Fibroblast of the conjunctiva (primary cell): ENCODE data around the gene ADGRA3.

Experiments
- DNase-seq: peaks from one replicate; pipeline ENCODE4 v3.0.0-alpha.2; 2010; ENCODE audit warnings: low read depth

Gene ADGRA3, protein sequence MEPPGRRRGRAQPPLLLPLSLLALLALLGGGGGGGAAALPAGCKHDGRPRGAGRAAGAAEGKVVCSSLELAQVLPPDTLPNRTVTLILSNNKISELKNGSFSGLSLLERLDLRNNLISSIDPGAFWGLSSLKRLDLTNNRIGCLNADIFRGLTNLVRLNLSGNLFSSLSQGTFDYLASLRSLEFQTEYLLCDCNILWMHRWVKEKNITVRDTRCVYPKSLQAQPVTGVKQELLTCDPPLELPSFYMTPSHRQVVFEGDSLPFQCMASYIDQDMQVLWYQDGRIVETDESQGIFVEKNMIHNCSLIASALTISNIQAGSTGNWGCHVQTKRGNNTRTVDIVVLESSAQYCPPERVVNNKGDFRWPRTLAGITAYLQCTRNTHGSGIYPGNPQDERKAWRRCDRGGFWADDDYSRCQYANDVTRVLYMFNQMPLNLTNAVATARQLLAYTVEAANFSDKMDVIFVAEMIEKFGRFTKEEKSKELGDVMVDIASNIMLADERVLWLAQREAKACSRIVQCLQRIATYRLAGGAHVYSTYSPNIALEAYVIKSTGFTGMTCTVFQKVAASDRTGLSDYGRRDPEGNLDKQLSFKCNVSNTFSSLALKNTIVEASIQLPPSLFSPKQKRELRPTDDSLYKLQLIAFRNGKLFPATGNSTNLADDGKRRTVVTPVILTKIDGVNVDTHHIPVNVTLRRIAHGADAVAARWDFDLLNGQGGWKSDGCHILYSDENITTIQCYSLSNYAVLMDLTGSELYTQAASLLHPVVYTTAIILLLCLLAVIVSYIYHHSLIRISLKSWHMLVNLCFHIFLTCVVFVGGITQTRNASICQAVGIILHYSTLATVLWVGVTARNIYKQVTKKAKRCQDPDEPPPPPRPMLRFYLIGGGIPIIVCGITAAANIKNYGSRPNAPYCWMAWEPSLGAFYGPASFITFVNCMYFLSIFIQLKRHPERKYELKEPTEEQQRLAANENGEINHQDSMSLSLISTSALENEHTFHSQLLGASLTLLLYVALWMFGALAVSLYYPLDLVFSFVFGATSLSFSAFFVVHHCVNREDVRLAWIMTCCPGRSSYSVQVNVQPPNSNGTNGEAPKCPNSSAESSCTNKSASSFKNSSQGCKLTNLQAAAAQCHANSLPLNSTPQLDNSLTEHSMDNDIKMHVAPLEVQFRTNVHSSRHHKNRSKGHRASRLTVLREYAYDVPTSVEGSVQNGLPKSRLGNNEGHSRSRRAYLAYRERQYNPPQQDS (N-terminal part only)

DNA sequence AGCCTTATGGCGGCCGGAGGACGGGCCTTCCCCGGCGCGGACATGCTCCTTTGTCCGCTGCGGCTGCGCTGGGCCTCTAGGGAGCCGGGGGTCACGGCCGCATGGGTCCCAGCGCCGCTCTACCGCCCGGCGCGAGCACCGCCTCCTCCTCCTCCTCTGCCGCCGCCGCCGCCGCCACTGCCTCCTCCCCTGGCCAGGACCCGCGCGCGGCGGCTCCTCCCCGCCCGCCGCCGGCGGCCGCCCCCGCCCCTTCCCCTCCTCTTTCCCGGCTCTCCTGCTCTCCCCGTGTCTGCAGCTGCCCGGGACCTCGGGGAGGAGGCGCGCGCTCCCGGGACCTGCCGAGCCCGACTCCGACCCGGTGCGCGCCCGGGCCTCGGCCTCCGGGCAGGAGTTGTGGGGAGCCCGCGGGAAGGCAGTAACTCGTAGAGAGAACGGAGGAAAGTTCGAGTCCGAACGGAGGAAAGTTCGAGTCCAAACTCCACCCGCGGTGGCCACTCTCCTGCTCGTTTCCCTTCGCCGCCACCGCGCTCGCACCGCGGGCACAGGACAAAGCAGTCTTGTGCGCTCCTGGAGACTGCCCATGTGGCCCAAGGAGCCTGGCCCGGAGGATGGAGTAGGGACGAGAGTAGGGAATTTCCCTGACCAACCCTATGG is at the start of gene ADGRA3:
ADGRA3 (minus strand) TSS at position 179 of the 654 bp plus-strand sequence. CDS start 282 bp downstream, outside the sequence.
- peak; percentile 29 for DNase-seq

DNA sequence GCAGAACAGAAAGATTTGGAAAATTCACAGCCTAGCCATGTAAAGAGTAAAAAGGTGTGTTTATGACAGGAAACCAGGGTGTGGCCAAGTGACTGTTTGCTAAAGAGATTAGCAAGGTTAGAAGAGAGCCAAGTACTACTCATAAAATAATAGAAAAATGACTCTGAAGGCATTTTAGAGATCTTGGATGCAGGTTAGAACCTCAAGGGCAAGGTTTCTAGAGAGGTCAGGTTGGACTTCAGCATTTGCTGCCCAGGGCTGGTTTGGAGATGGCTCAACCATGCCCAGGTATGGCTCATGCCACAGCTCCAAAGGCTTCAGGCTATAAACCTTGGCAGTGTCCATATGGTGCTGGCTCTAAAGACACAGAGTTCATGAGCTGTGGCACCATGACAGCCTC is 40.6 kb upstream of the ADGRA3 start:
- no peak for DNase-seq

DNA sequence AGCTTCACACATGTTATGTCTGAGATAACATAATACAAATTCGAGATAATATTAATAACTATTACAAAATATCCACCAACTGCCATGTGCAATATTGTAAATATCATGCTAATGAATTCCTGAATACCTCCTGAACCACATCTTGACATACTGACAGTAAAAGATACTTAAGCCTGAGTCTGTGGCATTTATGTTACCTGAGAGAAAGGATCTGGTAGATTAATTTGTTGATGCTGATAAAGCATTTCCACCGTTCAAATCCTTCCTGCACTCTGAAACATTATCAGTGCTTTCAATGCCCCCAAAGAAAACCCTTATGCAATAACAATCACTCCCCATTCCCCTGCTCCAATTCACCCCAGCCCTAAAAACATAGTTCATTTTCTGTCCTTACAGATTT is 38.8 kb upstream of the ADGRA3 start:
- DNase-seq = no peak

DNA sequence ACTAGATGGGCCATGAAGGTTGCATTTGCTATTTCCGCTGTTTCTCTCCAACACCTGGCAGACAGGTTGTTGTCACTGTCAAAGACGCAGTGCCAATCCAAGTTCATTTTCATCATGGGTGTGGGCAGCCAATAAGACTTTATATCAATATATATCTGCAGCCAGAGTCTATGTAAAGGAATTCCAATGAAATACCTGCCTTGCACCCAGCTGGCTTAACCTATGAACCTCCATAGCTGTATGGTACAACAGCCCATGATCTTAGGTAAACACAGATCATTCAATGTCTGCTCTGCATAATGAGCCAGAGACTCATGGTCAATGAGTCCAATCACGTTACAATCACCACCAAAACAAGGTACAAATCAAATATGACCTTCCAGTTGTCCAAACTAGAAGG is 37.7 kb upstream of the ADGRA3 start:
- no peak for DNase-seq

DNA sequence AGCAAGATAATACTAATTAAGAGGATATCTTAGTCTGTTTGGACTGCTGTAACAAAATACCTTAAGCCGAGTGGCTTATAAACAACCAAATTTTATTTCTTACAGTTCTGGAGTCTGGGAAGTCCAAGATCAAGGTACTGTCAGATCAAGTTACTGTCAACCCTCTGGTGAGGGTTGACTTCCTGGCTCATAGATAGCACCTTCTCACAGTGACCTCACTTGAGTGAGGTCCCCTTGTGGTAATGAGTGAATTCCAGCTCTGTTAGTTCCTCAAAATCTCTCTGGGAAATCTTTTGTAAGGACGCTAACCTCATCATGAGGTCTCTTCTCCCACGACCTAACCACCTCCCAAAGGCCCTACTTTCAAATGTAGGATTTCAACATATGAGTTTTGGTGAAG is 36.9 kb upstream of the ADGRA3 start:
- no peak for DNase-seq

DNA sequence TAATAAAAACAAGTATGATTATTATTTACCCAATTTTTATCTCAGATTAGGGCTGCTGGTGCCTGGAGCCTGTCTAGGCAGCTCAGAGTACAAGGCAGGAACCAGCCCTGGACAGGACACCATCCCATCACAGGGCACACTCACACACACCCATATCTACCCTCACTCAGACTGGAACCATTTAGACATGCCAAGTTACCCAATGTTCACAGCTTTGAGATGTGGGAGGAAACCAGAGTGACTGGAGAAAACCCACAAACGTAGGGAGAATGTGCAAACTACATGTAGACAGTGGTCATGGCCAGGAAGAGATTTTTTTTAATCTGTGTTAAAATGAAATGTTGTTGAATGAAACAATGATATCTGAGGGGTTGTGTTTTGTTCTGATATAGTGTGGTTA is 35.7 kb upstream of the ADGRA3 start:
- no peak for DNase-seq

DNA sequence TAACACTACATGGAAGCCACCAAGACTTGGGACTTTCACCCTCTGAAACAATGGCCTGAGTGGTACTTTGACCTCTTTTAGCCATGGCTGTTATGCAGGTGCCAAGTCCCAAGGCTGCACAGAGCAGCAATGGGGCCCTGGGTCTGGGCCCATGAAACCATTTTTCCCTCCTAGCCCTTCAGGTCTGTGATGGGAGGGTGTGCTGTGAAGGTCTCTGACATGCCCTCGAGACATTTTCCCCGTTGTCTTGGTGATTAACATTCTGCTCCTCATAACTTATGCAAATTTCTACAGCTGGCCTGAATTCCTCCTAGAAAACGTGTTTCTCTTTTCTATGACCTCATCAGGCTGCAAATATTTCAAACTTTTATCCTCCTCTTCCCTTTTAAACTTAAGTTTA is 30.4 kb upstream of the ADGRA3 start:
- DNase-seq = no peak

DNA sequence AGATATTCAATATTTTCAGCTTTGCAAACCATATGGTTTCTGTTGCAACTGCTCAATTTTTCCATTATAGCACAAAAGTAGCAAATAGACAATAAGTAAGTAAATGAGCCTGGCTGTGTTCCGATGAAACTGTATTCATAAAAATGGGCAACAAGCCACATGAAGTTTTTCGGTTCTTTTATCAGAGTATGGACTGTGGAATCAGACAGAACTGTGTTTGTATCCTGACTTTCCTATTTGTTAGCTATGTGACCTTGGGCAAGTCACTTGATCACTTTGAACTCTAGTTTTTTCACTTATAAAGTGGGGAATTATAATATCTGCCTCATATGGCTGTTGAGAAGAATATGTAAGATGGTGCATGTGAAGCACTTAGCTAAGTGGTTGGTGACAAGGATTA is 23.4 kb upstream of the ADGRA3 start:
- no peak for DNase-seq

DNA sequence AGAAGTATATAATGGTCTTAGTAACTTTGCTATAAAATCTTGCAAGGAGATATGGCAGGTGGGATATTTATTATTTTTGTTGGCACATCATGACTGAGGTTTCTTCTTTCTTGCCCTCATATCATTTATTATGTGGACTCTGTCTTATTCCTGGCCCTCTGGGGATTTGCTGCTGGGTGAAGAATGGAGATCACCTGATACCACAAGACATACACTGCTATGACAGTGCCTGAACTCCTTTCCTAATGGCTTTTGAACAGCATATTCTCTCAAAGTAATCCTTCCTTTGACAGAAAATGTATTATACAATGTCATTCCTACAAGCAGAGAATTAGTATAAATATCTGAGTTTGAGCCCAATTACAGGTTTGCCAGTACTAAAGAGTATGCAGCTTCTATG is 22.0 kb upstream of the ADGRA3 start:
- DNase-seq = no peak

DNA sequence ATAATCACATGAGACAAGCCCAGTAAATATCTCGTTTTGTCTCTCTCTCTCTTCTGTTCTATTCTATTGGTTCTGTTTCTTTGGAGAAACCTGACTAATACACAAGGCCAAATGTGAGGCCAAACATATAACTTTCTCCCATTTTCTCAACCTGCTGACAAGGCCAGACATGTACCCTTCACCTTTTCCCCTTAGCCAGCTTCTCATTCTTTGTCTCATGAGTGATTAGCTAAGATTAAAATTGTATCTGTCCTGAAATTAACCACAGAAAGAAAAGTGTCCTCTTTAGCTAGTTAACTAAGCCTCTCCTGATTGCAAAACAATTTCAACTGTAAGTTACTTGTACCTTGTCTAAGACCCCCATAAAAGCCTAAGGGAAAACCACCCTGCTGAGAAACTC is 18.5 kb upstream of the ADGRA3 start:
- DNase-seq = no peak

DNA sequence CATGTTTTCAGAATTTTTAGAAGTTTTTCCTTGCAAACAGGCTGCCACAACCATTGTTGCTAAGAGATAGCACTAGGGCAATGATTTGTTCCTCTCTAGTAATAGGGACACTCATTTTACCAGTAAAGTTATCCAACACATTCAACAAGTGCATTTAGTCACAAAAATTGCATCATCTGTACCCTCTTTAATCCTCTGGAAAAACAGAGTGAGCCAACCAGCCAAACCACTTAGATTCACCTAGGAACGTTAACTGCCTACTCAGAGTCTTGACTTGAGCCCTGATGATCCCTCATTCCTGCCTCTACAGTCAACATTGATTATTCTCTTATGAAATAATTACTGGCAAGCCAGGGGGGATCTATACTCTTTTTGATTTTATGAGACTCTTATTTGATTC is 17.0 kb upstream of the ADGRA3 start:
- no peak for DNase-seq

DNA sequence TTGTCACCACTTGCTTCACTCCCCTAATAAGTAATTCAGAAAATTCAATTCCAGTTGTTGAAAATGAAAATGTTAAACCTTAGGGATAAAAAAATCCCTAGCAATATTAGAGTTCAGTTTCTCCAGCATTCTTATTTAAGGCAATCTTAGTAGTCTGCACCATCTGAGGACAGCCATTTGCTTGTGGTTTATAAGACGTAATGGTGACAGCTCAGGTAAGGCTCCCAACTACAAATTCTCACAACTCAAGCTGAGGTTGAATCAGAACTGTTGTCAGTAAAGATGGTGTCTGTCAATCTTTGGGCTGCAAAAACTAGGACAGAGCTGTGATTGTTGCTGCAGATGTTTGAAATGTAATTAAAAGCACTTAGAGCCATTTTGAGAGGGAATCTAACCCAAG is 16.3 kb upstream of the ADGRA3 start:
- no peak for DNase-seq

DNA sequence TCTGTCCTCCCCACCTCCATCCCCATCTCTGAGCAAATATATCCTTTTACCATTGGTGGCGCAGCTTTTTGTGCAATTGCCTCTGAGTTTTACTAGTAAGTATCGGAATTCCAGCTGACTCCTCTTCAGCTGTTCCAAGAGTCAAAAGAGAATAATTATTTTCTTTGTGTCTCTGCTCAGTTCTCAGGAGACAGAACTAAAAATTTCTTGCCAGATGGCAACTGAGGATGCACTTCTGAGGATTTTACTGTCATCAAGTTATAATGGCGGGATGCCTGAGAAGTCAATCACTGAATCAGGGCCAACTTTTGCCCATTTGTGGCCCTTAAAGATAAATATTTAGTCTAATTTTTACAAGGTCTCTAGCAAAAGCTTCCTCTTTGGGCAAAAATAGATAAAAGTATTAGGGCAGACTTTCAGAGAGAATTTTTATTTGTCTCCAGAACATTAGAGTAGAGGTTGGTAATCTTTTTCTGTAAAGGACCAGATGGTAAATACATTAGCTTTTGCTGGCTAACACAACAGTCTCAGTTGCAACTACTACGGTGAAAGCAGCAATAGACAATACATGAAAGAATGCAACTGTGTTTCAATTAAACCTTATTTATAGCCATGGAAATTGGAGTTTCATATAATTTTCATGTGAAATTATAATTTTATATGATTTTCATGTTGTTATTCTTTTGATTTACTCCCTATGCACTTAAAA is 15.6 kb upstream of the ADGRA3 start:
- DNase-seq = no peak

DNA sequence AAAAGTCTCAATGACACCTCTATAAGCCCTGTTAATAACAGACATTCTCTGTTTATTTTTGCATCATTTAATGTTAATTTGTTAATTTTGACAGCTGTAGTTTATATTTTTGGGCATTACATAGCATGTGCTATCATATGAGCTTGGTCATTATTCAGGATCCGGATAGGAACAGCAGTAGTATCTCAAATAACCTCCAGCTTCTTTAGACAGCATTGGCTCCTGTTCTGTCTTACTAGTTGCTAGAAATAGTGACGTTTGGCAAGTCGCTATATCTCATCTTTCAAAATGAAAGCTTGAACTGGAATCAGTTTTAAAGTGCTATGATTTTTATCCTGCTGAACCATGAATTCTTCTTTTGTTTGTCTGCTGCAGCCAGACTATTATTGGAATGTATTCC is 9.0 kb upstream of the ADGRA3 start:
- no peak for DNase-seq

DNA sequence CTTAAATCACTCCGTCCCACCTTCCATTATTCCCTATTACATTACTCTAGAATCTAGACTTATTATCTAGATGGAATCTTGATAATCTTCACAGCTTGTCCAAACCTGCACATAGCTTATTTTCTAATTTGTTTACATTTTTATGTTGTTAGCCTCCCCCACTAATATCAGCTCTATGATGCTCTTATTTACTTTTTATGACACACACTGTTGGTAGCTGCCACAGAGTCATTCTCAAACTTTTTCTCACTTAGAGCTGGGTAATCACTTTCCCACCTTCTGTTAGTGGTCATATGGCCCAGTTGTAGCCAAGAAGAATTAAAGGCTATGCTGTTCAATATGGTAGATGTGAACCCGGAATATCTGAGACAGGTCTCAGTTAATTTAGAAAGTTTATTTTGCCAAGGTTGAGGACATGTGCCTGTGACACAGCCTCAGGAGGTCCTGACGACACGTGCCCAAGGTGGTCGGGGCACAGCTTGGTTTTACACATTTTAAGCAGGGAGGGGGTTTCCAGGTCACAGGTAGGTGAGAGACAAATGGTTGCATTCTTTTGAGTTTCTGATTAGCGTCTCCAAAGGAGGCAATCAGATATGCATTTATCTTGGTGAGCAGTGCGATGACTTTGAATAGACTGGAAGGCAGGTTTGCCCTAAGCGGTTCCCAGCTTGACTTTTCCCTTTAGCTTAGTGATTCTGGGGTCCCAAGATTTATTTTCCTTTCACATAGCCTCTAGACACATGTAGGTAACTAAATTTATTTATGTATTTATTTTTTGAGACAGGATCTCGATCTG is 7.0 kb upstream of the ADGRA3 start:
- no peak for DNase-seq

DNA sequence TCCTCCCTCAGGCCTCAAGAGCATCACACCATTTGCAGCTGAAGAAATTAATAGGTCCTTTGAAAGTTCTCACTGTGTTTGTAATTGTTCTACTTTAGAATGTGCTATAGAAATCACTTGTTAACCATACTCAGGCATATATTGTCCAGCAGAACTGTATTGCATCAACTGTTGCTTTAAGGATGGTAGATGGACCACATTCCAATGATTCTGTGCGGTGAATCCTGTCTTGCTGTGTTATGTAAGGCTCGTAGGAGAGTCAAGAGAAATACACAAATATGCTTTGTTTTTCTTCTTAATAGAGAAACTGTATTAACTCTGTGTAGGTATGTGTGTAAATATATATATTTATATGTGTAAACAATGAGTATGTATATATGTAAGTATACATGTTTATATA is 6.3 kb upstream of the ADGRA3 start:
- no peak for DNase-seq

DNA sequence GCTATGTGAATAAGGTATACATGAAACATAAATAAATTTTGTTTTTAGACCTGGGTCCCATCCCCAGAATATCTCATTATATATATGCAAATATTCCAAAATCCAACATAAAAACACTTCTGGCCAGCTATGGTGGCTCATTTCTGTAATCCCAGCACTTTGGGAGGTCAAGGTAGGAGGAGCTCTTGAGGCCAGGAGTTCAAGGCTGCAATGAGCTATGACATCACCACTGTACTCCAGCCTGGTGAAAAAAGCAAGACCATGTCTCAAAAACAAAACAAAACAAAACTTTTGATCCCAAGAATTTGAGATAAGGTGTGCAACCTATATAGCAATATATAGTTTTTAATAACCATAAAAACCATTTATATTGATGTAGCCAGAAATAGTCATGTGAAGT is 5.4 kb upstream of the ADGRA3 start:
- DNase-seq = no peak

DNA sequence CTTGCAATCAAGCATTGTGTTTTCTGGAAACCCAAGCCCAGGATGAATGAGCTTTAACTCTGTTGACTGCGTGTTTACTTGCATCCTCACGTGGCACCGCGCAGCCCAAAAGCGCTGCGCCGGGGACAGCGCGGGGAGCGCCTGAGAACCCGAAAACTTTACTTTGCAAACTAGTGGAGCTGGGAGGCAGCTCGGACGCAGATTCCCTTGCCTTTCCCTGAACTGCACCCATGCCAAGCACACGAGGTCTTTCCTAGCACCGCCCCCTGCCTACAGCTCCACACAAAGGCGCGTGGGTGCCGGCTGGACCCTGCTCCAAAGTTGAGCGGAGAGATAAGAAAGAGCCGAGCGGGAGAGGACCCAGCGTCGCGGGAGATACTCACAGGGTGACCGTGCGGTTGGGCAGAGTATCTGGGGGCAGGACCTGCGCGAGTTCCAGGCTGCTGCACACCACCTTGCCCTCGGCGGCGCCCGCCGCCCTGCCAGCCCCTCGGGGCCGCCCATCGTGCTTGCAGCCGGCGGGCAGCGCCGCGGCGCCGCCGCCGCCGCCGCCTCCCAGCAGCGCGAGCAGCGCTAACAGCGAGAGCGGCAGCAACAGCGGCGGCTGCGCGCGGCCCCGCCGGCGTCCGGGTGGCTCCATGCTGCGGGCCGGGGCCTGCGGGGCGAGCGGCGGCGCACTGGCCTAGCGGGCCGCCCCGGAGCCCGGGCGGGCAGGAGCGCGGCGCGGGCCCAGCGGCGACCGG is 550 bp downstream of the ADGRA3 start:
- DNase-seq = peak; percentile 34

DNA sequence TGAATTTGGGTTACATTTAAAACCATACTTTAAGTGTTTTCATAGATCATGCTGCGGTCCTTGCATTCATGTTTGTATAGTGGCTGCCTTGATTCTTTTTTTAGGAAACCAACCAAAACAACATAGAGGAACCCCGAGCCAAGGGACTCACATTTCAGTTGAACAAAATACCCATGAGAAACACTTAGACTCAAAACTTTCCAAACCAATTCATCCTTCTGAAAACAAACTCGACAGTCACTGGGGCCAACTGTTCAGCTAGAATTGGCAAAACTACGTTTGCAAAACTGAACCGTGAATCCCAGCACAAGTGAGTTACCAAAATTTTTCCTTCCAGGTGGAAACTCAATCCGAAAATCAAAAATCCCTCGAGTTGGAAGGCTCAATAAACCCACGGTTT is 1.4 kb downstream of the ADGRA3 start:
- no peak for DNase-seq

DNA sequence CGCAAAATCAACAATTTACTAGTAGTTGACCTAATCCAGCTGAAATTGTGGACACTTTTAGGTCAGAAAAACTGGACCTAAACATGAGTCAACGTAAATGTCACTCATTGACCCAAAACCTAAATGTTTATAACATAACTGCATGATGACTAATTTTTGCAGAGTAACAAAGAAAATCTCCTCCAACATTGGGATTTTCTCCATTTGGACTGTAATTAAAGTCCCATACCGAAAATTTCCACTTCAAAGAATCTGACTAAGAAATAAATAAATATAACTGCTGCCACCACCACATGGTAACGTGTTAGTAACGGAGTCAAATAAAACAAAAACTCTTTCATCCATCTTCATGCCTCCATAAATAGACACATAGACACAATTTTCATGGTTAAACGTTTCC is 1.9 kb downstream of the ADGRA3 start:
- no peak for DNase-seq
